Memory B cell (primary cell): ENCODE data around the gene CYP2C9.
"Not testable (repeated sequence)": the region's sequence is repeated elsewhere in the genome, so short reads cannot be mapped to it uniquely, and the experiment has no call there.

Source experiments
- ATAC-seq: fragments of 150-1000 bp; cut with Tn5 transposase; 2 replicates; pipeline ENCODE4 v1.10.0; 2021; ENCODE audit warnings: low read depth, mild to moderate bottlenecking, moderate library complexity
- DNase-seq, 2 donors: peaks; one replicate each; pipeline ENCODE4 v3.0.0; 2022; ENCODE audit warnings: low spot score in 2 of 2
- H3K27ac Mint-ChIP-seq: one replicate; pipeline ENCODE4 v1.8.0; 2022; ENCODE audit warnings: mild to moderate bottlenecking, moderate library complexity, mixed read lengths
- H3K27me3 Mint-ChIP-seq: one replicate; pipeline ENCODE4 v1.8.0; 2022; ENCODE audit warnings: mixed read lengths
- H3K36me3 Mint-ChIP-seq: one replicate; pipeline ENCODE4 v1.8.0; 2022; ENCODE audit warnings: mild to moderate bottlenecking, mixed read lengths
- H3K4me1 Mint-ChIP-seq: one replicate; pipeline ENCODE4 v1.8.0; 2022; ENCODE audit warnings: mixed read lengths
- H3K4me3 Mint-ChIP-seq: one replicate; pipeline ENCODE4 v1.8.0; 2022; ENCODE audit warnings: mild to moderate bottlenecking, moderate library complexity, mixed read lengths
- H3K9me3 Mint-ChIP-seq: one replicate; pipeline ENCODE4 v1.8.0; 2022; ENCODE audit warnings: mixed read lengths

CYP2C9 gene

GRCh38 chr10:94938383-94938782, at the start of gene CYP2C9:
Gene CYP2C9 (plus strand): TSS chr10:94938658. CDS start chr10:94938683, 25 bp downstream.
- no peak for DNase-seq
- no peak within 1 kb of the TSS for H3K4me3 Mint-ChIP-seq
- no peak for ATAC-seq
- H3K27ac Mint-ChIP-seq: no peak within 1 kb of the TSS
- no peaks in the 10 kb centered on the region for H3K4me1 Mint-ChIP-seq
- H3K9me3 Mint-ChIP-seq: peaks cover 7% of the 10 kb centered on the region
- no peaks in the 10 kb centered on the region for H3K27me3 Mint-ChIP-seq
- peaks cover 2% of the 10 kb centered on the region for H3K36me3 Mint-ChIP-seq

- no peak overlapping the region for H3K4me3 Mint-ChIP-seq
- no peak overlapping the region for H3K27ac Mint-ChIP-seq
- no peak for ATAC-seq
Measured at GRCh38 chr10:94889123-94889522, 49.3 kb upstream of the CYP2C9 start.

GRCh38 chr10:94890264-94891022, 48.0 kb upstream of the CYP2C9 start:
- no peaks in the 10 kb centered on the region for H3K27me3 Mint-ChIP-seq
- H3K9me3 Mint-ChIP-seq: peaks cover 5% of the 10 kb centered on the region
- no peak for DNase-seq
- no peak overlapping the region for H3K4me3 Mint-ChIP-seq
- no peak overlapping the region for H3K27ac Mint-ChIP-seq
- H3K36me3 Mint-ChIP-seq: no peaks in the 10 kb centered on the region
- H3K4me1 Mint-ChIP-seq: no peaks in the 10 kb centered on the region
- no peak for ATAC-seq

More at GRCh38 chr10:94889123-94889522, 49.3 kb upstream of the CYP2C9 start:
- Mint-ChIP-seq H3K4me1 (no peaks in the 10 kb centered on the region), H3K36me3 (no peaks in the 10 kb centered on the region), H3K27me3 (no peaks in the 10 kb centered on the region), H3K9me3 (peaks cover 2% of the 10 kb centered on the region)
- no peak for DNase-seq

- H3K4me3 Mint-ChIP-seq, DNase-seq, H3K9me3 Mint-ChIP-seq, H3K36me3 Mint-ChIP-seq, H3K27me3 Mint-ChIP-seq, H3K27ac Mint-ChIP-seq, ATAC-seq, H3K4me1 Mint-ChIP-seq: not testable (repeated sequence)
Measured at GRCh38 chr10:94898414-94898813, 40.0 kb upstream of the CYP2C9 start.

DNA sequence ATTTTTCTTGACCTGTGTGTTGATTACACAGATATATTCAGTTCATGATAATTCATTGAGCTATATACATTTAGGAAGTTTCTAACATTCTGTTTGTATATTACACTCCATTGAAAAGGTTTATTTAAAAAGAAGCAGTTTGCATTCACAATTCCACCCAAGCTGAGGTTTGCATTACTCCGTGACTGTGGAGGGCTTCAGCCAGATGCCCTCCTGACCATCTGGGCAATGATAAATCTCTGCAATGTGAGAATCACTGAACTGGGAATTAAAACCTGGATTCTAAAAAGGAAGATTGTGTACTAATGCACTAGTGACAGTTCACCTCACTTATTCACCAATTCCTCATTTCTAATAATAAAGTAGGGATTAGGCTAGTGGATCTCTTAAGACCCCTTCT, 36.4 kb upstream of the CYP2C9 start:
- no peak for ATAC-seq
- Mint-ChIP-seq H3K4me3 (no peak overlapping the region), H3K27me3 (peaks cover 1% of the 10 kb centered on the region), H3K4me1 (no peaks in the 10 kb centered on the region), H3K27ac (no peak overlapping the region), H3K36me3 (no peaks in the 10 kb centered on the region), H3K9me3 (peaks cover 3% of the 10 kb centered on the region)
- no peak for DNase-seq

GRCh38 chr10:94902570-94902969, 35.9 kb upstream of the CYP2C9 start:
- ATAC-seq: no peak
- Mint-ChIP-seq H3K36me3 (no peaks in the 10 kb centered on the region), H3K4me3 (no peak overlapping the region), H3K27ac (no peak overlapping the region), H3K27me3 (peaks cover 1% of the 10 kb centered on the region), H3K4me1 (no peaks in the 10 kb centered on the region), H3K9me3 (peaks cover 4% of the 10 kb centered on the region)
- no peak for DNase-seq

- not testable (repeated sequence) for H3K4me1 Mint-ChIP-seq, H3K27ac Mint-ChIP-seq, H3K9me3 Mint-ChIP-seq, H3K4me3 Mint-ChIP-seq, H3K36me3 Mint-ChIP-seq, ATAC-seq, DNase-seq, H3K27me3 Mint-ChIP-seq
Measured at GRCh38 chr10:94904506-94905148, 33.8 kb upstream of the CYP2C9 start.

DNA sequence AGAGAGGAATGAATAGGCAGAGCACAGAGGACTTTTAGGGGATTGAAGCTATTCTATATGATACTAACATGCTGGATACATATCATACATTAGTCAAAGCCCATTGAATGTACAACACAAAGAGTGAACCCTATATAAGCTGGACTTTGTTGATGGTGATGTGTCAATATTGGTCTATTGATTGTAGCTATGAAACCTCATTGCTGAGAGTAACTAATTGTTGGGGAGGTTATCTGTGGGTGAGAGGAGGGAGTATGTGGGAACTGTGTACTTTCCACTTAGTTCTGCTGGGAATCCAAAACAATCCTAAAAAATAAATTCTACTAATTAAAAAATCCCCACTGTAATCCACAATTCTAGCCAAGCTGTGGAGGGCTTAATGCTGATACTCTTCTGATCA, 22.0 kb upstream of the CYP2C9 start:
- Mint-ChIP-seq H3K27me3 (no peaks in the 10 kb centered on the region), H3K27ac (no peak overlapping the region), H3K36me3 (no peaks in the 10 kb centered on the region), H3K9me3 (peaks cover 4% of the 10 kb centered on the region), H3K4me1 (no peaks in the 10 kb centered on the region), H3K4me3 (no peak overlapping the region)
- DNase-seq (no peak), ATAC-seq (no peak)

GRCh38 chr10:94936721-94937120, 1.7 kb upstream of the CYP2C9 start:
- H3K27ac Mint-ChIP-seq: no peak overlapping the region
- no peaks in the 10 kb centered on the region for H3K27me3 Mint-ChIP-seq

GRCh38 chr10:94943432-94944103, 5.1 kb downstream of the CYP2C9 start:
- H3K27me3 Mint-ChIP-seq, H3K4me3 Mint-ChIP-seq, DNase-seq: not testable (repeated sequence)

More at GRCh38 chr10:94936721-94937120, 1.7 kb upstream of the CYP2C9 start:
- peaks cover 2% of the 10 kb centered on the region for H3K9me3 Mint-ChIP-seq
- ATAC-seq (no peak), DNase-seq (no peak)
- H3K36me3 Mint-ChIP-seq: no peaks in the 10 kb centered on the region
- H3K4me1 Mint-ChIP-seq: no peaks in the 10 kb centered on the region
- H3K4me3 Mint-ChIP-seq: no peak overlapping the region

GRCh38 chr10:94946181-94946580, 7.7 kb downstream of the CYP2C9 start:
- not testable (repeated sequence) for ATAC-seq, H3K9me3 Mint-ChIP-seq, H3K4me1 Mint-ChIP-seq, H3K36me3 Mint-ChIP-seq, DNase-seq, H3K27me3 Mint-ChIP-seq, H3K27ac Mint-ChIP-seq, H3K4me3 Mint-ChIP-seq

More at GRCh38 chr10:94943432-94944103, 5.1 kb downstream of the CYP2C9 start:
- not testable (repeated sequence) for H3K9me3 Mint-ChIP-seq, ATAC-seq, H3K36me3 Mint-ChIP-seq, H3K27ac Mint-ChIP-seq, H3K4me1 Mint-ChIP-seq

DNA sequence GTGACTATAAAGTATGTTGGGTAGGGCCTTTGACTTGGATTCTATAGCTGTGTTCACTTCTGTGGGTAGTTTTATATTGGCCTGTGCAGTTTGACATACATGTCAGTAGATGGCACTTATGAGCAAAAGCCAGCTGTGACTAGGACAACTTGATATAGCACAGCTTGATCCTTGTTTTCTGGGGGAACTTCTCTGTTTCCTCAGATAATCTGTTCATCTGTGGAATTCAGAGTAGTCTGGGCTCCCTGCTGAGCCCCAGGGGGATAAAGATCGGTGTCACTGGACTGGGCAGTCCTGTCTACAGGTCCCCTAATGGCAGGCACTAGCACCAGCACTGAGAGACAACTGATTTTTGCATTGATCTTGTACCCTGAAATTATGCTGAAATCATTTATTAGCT, 25.4 kb downstream of the CYP2C9 start:
- Mint-ChIP-seq H3K4me1 (no peaks in the 10 kb centered on the region), H3K27me3 (peaks cover 2% of the 10 kb centered on the region), H3K4me3 (no peak overlapping the region), H3K36me3 (no peaks in the 10 kb centered on the region), H3K9me3 (no peaks in the 10 kb centered on the region), H3K27ac (no peak overlapping the region)
- DNase-seq (no peak), ATAC-seq (no peak)

DNA sequence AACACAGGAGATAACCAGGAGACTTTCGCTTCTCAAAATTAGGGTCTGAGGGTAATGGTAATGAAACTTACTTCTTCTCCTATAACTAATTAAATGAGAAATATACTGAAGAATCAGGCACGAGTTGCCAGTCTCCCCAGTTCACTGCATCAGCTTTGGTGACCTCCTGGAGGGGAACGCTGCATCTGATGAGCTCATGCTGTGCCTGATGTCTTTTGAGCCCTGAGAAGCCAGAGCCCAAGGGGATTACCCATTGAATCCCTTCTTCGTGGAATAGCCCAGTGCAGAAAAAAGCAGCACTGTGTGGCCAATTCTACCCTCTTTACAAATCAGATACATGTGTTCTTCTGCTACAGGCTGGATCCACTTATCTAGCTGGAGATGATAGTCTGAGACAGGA, 45.1 kb downstream of the CYP2C9 start:
- Mint-ChIP-seq H3K9me3 (peaks cover 5% of the 10 kb centered on the region), H3K27ac (no peak overlapping the region), H3K4me1 (no peaks in the 10 kb centered on the region), H3K27me3 (peaks cover 4% of the 10 kb centered on the region), H3K4me3 (no peak overlapping the region), H3K36me3 (no peaks in the 10 kb centered on the region)
- ATAC-seq (no peak), DNase-seq (no peak)

DNA sequence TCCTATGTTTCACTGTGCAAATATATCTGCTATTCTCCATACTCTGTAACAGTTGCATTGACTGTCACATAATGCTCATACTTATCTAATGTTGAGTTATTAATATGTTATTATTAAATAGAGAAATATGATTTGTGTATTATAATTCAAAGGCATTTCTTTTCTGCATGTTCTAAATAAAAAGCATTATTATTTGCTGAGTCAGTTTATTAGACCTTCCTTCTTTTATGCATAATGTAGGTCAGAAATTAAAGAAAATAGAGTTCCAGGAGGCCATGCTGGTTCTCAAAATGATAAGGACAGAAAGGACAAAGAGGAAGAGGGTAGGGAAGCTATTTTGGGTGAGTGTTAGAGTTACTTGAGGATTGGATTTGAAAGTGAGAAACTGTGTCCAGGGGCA, 50.7 kb downstream of the CYP2C9 start:
- no peaks in the 10 kb centered on the region for H3K4me1 Mint-ChIP-seq
- ATAC-seq (no peak), DNase-seq (no peak)
- H3K36me3 Mint-ChIP-seq: no peaks in the 10 kb centered on the region
- H3K27ac Mint-ChIP-seq: no peak overlapping the region
- peaks cover 5% of the 10 kb centered on the region for H3K27me3 Mint-ChIP-seq
- H3K9me3 Mint-ChIP-seq: peaks cover 6% of the 10 kb centered on the region
- H3K4me3 Mint-ChIP-seq: no peak overlapping the region
